Suprapubic skin (tissue), 4 donors: Measurements from ENCODE around the gene TAL2. TPM values are rescaled to one million over a fixed set of nuclear protein-coding genes. Genes with fewer than 3 reads are reported as not detected.

Experiments used
- DNase-seq, 2 donors: peaks; one replicate each; pipeline ENCODE4 v3.0.0-alpha.2; 2019; ENCODE audit warnings: low spot score in 2 of 2
- H3K27ac ChIP-seq: fragments of 200-600 bp; sonication (generic); one replicate; pipeline ENCODE4 v1.5.1; 2019
- H3K27me3 ChIP-seq: fragments of 200-600 bp; sonication (generic); one replicate; pipeline ENCODE4 v1.5.1; 2019
- H3K36me3 ChIP-seq: fragments of 200-600 bp; sonication (generic); one replicate; pipeline ENCODE4 v1.5.1; 2019
- H3K4me1 ChIP-seq: fragments of 200-600 bp; sonication (generic); one replicate; pipeline ENCODE4 v1.5.1; 2019
- H3K4me3 ChIP-seq: fragments of 200-600 bp; sonication (generic); one replicate; pipeline ENCODE4 v1.5.1; 2019; ENCODE audit warnings: mild to moderate bottlenecking
- H3K9me3 ChIP-seq: fragments of 200-600 bp; sonication (generic); one replicate; pipeline ENCODE4 v1.5.1; 2019
- EP300 ChIP-seq: sonication (generic); formaldehyde crosslinking; IDR thresholded peaks from one replicate; pipeline ENCODE4 v1.6.1; 2017; ENCODE audit warnings: antibody characterized with exemption
- POLR2A ChIP-seq, 2 donors: fragments of 450-650 bp; IDR thresholded peaks; one replicate each; pipeline ENCODE4 v1.6.1; 2017; ENCODE audit warnings: antibody characterized with exemption in 2 of 2, mild to moderate bottlenecking in 2 of 2, moderate library complexity in 2 of 2
- POLR2AphosphoS5 ChIP-seq, 3 donors: sonication (generic); formaldehyde crosslinking; IDR thresholded peaks; one replicate each; pipeline ENCODE4 v1.6.1; 2017; ENCODE audit warnings: antibody characterized with exemption in 3 of 3
- WGBS: methylation state at CpG from one replicate; pipeline ENCODE4 v1.1.5; 2018; 5-methylcytosine and 5-hydroxymethylcytosine counted together
- total RNA-seq, 4 donors: library from RNA; depleted of rRNA; stranded (reverse); fragments of >200 nt; gene quantifications; one replicate each; pipeline ENCODE4 v1.1.0, GENCODE V29; 2016
- TF ChIP-seq, protein P1 (sequence below), 2 donors: fragments of 200-600 bp in 1 of 2; fragments of 450-650 bp in 1 of 2; sonication (generic) in 1 of 2; IDR thresholded peaks; one replicate each; pipeline ENCODE4 v1.5.1; 2016 to 2019; ENCODE audit warnings: antibody characterized with exemption in 2 of 2, mild to moderate bottlenecking in 1 of 2, moderate library complexity in 1 of 2

TAL2 gene
- total RNA-seq, 4 donors from 2014 or later = not detected

DNA sequence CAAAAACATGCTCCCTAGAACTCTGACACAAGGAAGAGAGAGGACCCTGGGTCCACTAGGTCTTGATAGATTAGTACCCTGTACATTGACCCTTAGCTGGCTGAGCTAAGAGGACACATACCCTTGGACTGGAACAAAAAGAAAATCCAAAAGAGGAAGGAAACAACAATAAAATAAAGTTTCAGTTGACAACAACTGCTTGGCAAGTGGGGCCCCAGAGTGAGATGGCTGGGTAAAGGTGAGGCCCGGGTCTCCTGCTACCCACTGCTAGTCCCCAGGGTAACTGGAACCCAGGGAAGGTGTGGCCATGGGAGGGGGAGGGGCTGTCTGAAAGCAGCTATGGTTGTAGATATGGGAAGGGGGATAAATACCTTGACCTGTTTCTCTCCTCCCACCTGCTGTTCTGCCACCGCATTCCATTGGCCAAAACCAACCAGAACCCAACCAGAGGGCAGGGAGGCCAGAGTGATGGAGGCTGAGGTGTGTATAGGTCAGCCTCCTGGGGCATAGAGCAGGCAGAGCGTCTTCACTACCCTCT lies 11.7 kb downstream of the TAL2 start:
- Histone ChIP-seq H3K4me1 (no peaks in the 10 kb centered on the region), H3K4me3 (no peak overlapping the region), H3K27ac (no peak overlapping the region), H3K27me3 (no peaks in the 10 kb centered on the region), H3K36me3 (no peaks in the 10 kb centered on the region), H3K9me3 (no peaks in the 10 kb centered on the region)
- 76% methylated on average over 3 of the region's 3 CpGs for WGBS
- TF ChIP-seq POLR2AphosphoS5 (IDR thresholded peaks at IDR 0.05) (no peak), EP300 (no peak)
- DNase-seq = no peak

DNA sequence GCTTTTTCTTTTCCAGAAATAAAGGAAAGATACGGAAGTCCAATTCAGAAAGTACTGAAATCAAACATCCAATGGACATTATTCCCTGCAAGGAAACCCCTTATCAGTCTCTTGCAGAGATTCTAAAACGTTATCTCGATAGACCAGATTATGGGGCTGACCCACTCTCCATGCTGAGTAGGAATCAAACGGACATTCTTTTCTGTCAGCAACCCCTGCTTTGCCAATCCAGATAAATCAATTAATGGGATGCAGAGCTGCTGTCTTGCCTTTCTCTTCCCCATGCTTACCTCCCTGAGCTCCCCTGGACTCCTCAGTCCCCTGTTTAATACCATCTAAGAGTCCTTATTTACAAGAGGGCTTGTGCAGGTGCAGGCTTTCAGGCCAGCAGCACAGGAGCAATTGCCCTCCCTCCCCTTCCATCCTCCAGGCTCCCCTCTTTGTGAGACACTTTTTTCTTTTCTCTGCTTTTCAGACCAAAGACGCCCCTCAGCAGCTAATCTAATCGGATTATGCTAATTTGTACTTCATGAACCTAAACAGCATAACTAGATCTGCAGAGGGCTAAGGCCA lies 14.2 kb downstream of the TAL2 start:
- no peak overlapping the region for H3K4me3 ChIP-seq
- no peak for DNase-seq
- no peaks in the 10 kb centered on the region for H3K36me3 ChIP-seq
- no peak overlapping the region for H3K27ac ChIP-seq
- H3K27me3 ChIP-seq = no peaks in the 10 kb centered on the region
- H3K4me1 ChIP-seq = no peaks in the 10 kb centered on the region
- whole genome bisulfite sequencing = 67% methylated on average over 6 of the region's 6 CpGs
- TF ChIP-seq, protein P1, sequence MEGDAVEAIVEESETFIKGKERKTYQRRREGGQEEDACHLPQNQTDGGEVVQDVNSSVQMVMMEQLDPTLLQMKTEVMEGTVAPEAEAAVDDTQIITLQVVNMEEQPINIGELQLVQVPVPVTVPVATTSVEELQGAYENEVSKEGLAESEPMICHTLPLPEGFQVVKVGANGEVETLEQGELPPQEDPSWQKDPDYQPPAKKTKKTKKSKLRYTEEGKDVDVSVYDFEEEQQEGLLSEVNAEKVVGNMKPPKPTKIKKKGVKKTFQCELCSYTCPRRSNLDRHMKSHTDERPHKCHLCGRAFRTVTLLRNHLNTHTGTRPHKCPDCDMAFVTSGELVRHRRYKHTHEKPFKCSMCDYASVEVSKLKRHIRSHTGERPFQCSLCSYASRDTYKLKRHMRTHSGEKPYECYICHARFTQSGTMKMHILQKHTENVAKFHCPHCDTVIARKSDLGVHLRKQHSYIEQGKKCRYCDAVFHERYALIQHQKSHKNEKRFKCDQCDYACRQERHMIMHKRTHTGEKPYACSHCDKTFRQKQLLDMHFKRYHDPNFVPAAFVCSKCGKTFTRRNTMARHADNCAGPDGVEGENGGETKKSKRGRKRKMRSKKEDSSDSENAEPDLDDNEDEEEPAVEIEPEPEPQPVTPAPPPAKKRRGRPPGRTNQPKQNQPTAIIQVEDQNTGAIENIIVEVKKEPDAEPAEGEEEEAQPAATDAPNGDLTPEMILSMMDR (IDR thresholded peaks at IDR 0.05) = no peak
- TF ChIP-seq POLR2A (IDR thresholded peaks at IDR 0.05) = no peak
- no peak for TF ChIP-seq EP300
- no peak for TF ChIP-seq POLR2AphosphoS5 (IDR thresholded peaks at IDR 0.05)
- H3K9me3 ChIP-seq = no peaks in the 10 kb centered on the region

GRCh38 chr9:105678163-105678562 lies 15.9 kb downstream of the TAL2 start:
- TF ChIP-seq EP300 = no peak
- TF ChIP-seq, protein P1 (IDR thresholded peaks at IDR 0.05) = no peak
- DNase-seq = no peak

DNA sequence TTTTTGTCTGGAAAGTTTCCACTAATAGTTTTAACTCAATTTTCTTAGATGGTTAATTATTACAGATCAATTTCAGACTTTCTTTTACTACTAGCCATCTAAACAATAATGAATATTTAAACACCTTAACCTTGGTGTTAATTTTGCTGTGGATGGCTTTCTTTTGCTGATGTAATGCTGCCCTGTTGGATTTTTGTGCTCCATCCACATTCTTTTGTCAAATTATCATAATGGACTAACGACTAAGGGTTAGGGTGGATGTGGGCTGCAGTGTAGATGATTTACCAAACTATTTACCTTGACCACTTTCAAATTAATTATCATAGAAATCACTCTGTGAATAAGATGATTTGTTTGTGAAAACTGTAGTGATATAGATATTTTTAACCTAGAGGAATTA lies 16.5 kb downstream of the TAL2 start:
- WGBS = 50% methylated on average over 1 of the region's 1 CpG

More at GRCh38 chr9:105678163-105678562, 15.9 kb downstream of the TAL2 start:
- H3K27me3 ChIP-seq = no peaks in the 10 kb centered on the region
- H3K36me3 ChIP-seq = no peaks in the 10 kb centered on the region
- WGBS = 89% methylated on average over 1 of the region's 1 CpG
- H3K4me1 ChIP-seq = no peaks in the 10 kb centered on the region
- no peaks in the 10 kb centered on the region for H3K9me3 ChIP-seq
- no peak overlapping the region for H3K27ac ChIP-seq
- H3K4me3 ChIP-seq = no peak overlapping the region

GRCh38 chr9:105679257-105680022 lies 17.2 kb downstream of the TAL2 start:
- H3K27me3 ChIP-seq = no peaks in the 10 kb centered on the region
- TF ChIP-seq EP300 (no peak), POLR2A (IDR thresholded peaks at IDR 0.05) (no peak), POLR2AphosphoS5 (IDR thresholded peaks at IDR 0.05) (no peak)
- TF ChIP-seq, protein P1 (IDR thresholded peaks at IDR 0.05) = no peak
- no peaks in the 10 kb centered on the region for H3K36me3 ChIP-seq
- DNase-seq = no peak
- H3K4me3 ChIP-seq = no peak overlapping the region
- H3K9me3 ChIP-seq = no peaks in the 10 kb centered on the region
- no peak overlapping the region for H3K27ac ChIP-seq
- no peaks in the 10 kb centered on the region for H3K4me1 ChIP-seq
- 74% methylated on average over 8 of the region's 8 CpGs for WGBS

More for the DNA sequence above, 16.5 kb downstream of the TAL2 start:
- no peaks in the 10 kb centered on the region for H3K27me3 ChIP-seq
- H3K4me1 ChIP-seq = no peaks in the 10 kb centered on the region
- H3K4me3 ChIP-seq = no peak overlapping the region
- TF ChIP-seq, protein P1 (IDR thresholded peaks at IDR 0.05) = no peak
- TF ChIP-seq EP300 = no peak
- no peak for TF ChIP-seq POLR2A (IDR thresholded peaks at IDR 0.05)
- TF ChIP-seq POLR2AphosphoS5 (IDR thresholded peaks at IDR 0.05) = no peak
- no peak for DNase-seq
- no peaks in the 10 kb centered on the region for H3K9me3 ChIP-seq
- no peak overlapping the region for H3K27ac ChIP-seq
- no peaks in the 10 kb centered on the region for H3K36me3 ChIP-seq
